Measurements from ENCODE around the gene NKIRAS2.

NKIRAS2 gene

GRCh38 chr17:42025191-42025579, 5.3 kb downstream of the NKIRAS2 start:
- no peaks in the 10 kb centered on the region for H3K9me3 Mint-ChIP-seq
- DNase-seq = no peak
- peaks cover 13% of the 10 kb centered on the region for H3K36me3 Mint-ChIP-seq (ENCODE audit: insufficient read depth)
- peaks cover 17 to 22% of the 10 kb centered on the region in 2 donors for H3K4me1 Mint-ChIP-seq (ENCODE audit: low read depth in 2 of 2)
- H3K27me3 Mint-ChIP-seq = peaks cover 12 to 16% of the 10 kb centered on the region in 2 donors
- H3K27ac Mint-ChIP-seq = no peak overlapping the region
- no peak for ATAC-seq (replicated peaks)
- no peak overlapping the region for H3K4me3 Mint-ChIP-seq

- Mint-ChIP-seq H3K36me3 (ENCODE audit: insufficient read depth) (peaks cover 13% of the 10 kb centered on the region), H3K27ac (peak overlapping the region in 1 of 2 donors; percentile 77), H3K9me3 (no peaks in the 10 kb centered on the region), H3K4me1 (ENCODE audit: low read depth in 2 of 2) (peaks cover 10 to 17% of the 10 kb centered on the region in 2 donors), H3K27me3 (peaks cover 12 to 16% of the 10 kb centered on the region in 2 donors), H3K4me3 (no peak overlapping the region)
- ATAC-seq (replicated peaks) = no peak
- no peak for DNase-seq
Observed at GRCh38 chr17:42025936-42026335, 6.0 kb downstream of the NKIRAS2 start.

- DNase-seq = no peak
- Mint-ChIP-seq H3K27me3 (peaks cover 12 to 16% of the 10 kb centered on the region in 2 donors), H3K4me1 (ENCODE audit: low read depth in 2 of 2) (peaks cover 5 to 10% of the 10 kb centered on the region in 2 donors), H3K4me3 (no peak overlapping the region), H3K36me3 (ENCODE audit: insufficient read depth) (peaks cover 13% of the 10 kb centered on the region), H3K27ac (no peak overlapping the region), H3K9me3 (no peaks in the 10 kb centered on the region)
- no peak for ATAC-seq (replicated peaks)
Observed at GRCh38 chr17:42026857-42027589, 7.1 kb downstream of the NKIRAS2 start.

- Mint-ChIP-seq H3K36me3 (ENCODE audit: insufficient read depth) (peaks cover 13% of the 10 kb centered on the region), H3K27ac (no peak overlapping the region), H3K27me3 (peaks cover 12 to 16% of the 10 kb centered on the region in 2 donors), H3K4me1 (ENCODE audit: low read depth in 2 of 2) (peaks cover 5 to 8% of the 10 kb centered on the region in 2 donors), H3K9me3 (no peaks in the 10 kb centered on the region), H3K4me3 (no peak overlapping the region)
- ATAC-seq (replicated peaks) = no peak
- DNase-seq = no peak
Observed at GRCh38 chr17:42027590-42027889, 7.7 kb downstream of the NKIRAS2 start.

GRCh38 chr17:42027961-42028790, 8.3 kb downstream of the NKIRAS2 start:
- no peak for DNase-seq
- peaks cover 12 to 16% of the 10 kb centered on the region in 2 donors for H3K27me3 Mint-ChIP-seq
- no peak overlapping the region for H3K4me3 Mint-ChIP-seq
- H3K9me3 Mint-ChIP-seq = no peaks in the 10 kb centered on the region
- no peak overlapping the region for H3K27ac Mint-ChIP-seq
- H3K4me1 Mint-ChIP-seq (ENCODE audit: low read depth in 2 of 2) = peaks cover 5 to 8% of the 10 kb centered on the region in 2 donors
- ATAC-seq (replicated peaks) = no peak
- peaks cover 13% of the 10 kb centered on the region for H3K36me3 Mint-ChIP-seq (ENCODE audit: insufficient read depth)

- H3K27ac Mint-ChIP-seq = no peak overlapping the region
Observed at GRCh38 chr17:42028791-42029127, 8.9 kb downstream of the NKIRAS2 start.

GRCh38 chr17:42031584-42031983, 11.7 kb downstream of the NKIRAS2 start:
- DNase-seq = no peak
- peaks cover 3% of the 10 kb centered on the region for H3K36me3 Mint-ChIP-seq (ENCODE audit: insufficient read depth)

More at GRCh38 chr17:42028791-42029127, 8.9 kb downstream of the NKIRAS2 start:
- H3K9me3 Mint-ChIP-seq = no peaks in the 10 kb centered on the region
- peaks cover 15 to 16% of the 10 kb centered on the region in 2 donors for H3K27me3 Mint-ChIP-seq
- no peak for DNase-seq
- ATAC-seq (replicated peaks) = no peak
- H3K4me3 Mint-ChIP-seq = no peak overlapping the region
- peaks cover 5 to 9% of the 10 kb centered on the region in 2 donors for H3K4me1 Mint-ChIP-seq (ENCODE audit: low read depth in 2 of 2)
- peaks cover 13% of the 10 kb centered on the region for H3K36me3 Mint-ChIP-seq (ENCODE audit: insufficient read depth)

GRCh38 chr17:42034059-42034458, 14.2 kb downstream of the NKIRAS2 start:
- H3K4me1 Mint-ChIP-seq (ENCODE audit: low read depth in 2 of 2) = peaks cover 0 to 1% of the 10 kb centered on the region in 2 donors
- H3K4me3 Mint-ChIP-seq = no peak overlapping the region
- H3K27me3 Mint-ChIP-seq = peaks cover 11 to 19% of the 10 kb centered on the region in 2 donors
- ATAC-seq (replicated peaks) (no peak), DNase-seq (no peak)
- no peaks in the 10 kb centered on the region for H3K9me3 Mint-ChIP-seq
- peak overlapping the region in 1 of 2 donors; percentile 32 for H3K27ac Mint-ChIP-seq
- H3K36me3 Mint-ChIP-seq (ENCODE audit: insufficient read depth) = no peaks in the 10 kb centered on the region

More at GRCh38 chr17:42031584-42031983, 11.7 kb downstream of the NKIRAS2 start:
- Mint-ChIP-seq H3K27ac (no peak overlapping the region), H3K27me3 (peaks cover 17 to 22% of the 10 kb centered on the region in 2 donors), H3K4me1 (ENCODE audit: low read depth in 2 of 2) (peaks cover 0 to 1% of the 10 kb centered on the region in 2 donors), H3K9me3 (no peaks in the 10 kb centered on the region), H3K4me3 (no peak overlapping the region)
- no peak for ATAC-seq (replicated peaks)

GRCh38 chr17:42038221-42038973, 18.5 kb downstream of the NKIRAS2 start:
- no peak overlapping the region for H3K4me3 Mint-ChIP-seq
- H3K27ac Mint-ChIP-seq = no peak overlapping the region
- DNase-seq (no peak), ATAC-seq (replicated peaks) (no peak)
- H3K27me3 Mint-ChIP-seq = peaks cover 10 to 15% of the 10 kb centered on the region in 2 donors
- H3K4me1 Mint-ChIP-seq (ENCODE audit: low read depth in 2 of 2) = peaks cover 0 to 1% of the 10 kb centered on the region in 2 donors
- H3K36me3 Mint-ChIP-seq (ENCODE audit: insufficient read depth) = peaks cover 3% of the 10 kb centered on the region
- no peaks in the 10 kb centered on the region for H3K9me3 Mint-ChIP-seq

GRCh38 chr17:42039794-42040763, 20.2 kb downstream of the NKIRAS2 start:
- H3K4me3 Mint-ChIP-seq = no peak overlapping the region
- H3K9me3 Mint-ChIP-seq = no peaks in the 10 kb centered on the region
- ATAC-seq (replicated peaks) = no peak
- H3K36me3 Mint-ChIP-seq (ENCODE audit: insufficient read depth) = peaks cover 3% of the 10 kb centered on the region
- H3K27ac Mint-ChIP-seq = no peak overlapping the region
- no peak for DNase-seq
- peaks cover 0 to 15% of the 10 kb centered on the region in 2 donors for H3K27me3 Mint-ChIP-seq
- H3K4me1 Mint-ChIP-seq (ENCODE audit: low read depth in 2 of 2) = no peaks in the 10 kb centered on the region

GRCh38 chr17:42040818-42041217, 20.9 kb downstream of the NKIRAS2 start:
- Mint-ChIP-seq H3K4me3 (no peak overlapping the region), H3K4me1 (ENCODE audit: low read depth in 2 of 2) (no peaks in the 10 kb centered on the region), H3K27ac (no peak overlapping the region), H3K36me3 (ENCODE audit: insufficient read depth) (peaks cover 3% of the 10 kb centered on the region), H3K27me3 (peaks cover 0 to 15% of the 10 kb centered on the region in 2 donors), H3K9me3 (no peaks in the 10 kb centered on the region)
- no peak for DNase-seq
- no peak for ATAC-seq (replicated peaks)

GRCh38 chr17:42041619-42042018, 21.7 kb downstream of the NKIRAS2 start:
- Mint-ChIP-seq H3K36me3 (ENCODE audit: insufficient read depth) (peaks cover 3% of the 10 kb centered on the region), H3K4me3 (no peak overlapping the region), H3K27me3 (peaks cover 0 to 14% of the 10 kb centered on the region in 2 donors), H3K9me3 (no peaks in the 10 kb centered on the region), H3K27ac (no peak overlapping the region), H3K4me1 (ENCODE audit: low read depth in 2 of 2) (no peaks in the 10 kb centered on the region)
- DNase-seq = no peak
- ATAC-seq (replicated peaks) = no peak
